ENCODE data around the gene TSPAN18.

TSPAN18 gene

DNA sequence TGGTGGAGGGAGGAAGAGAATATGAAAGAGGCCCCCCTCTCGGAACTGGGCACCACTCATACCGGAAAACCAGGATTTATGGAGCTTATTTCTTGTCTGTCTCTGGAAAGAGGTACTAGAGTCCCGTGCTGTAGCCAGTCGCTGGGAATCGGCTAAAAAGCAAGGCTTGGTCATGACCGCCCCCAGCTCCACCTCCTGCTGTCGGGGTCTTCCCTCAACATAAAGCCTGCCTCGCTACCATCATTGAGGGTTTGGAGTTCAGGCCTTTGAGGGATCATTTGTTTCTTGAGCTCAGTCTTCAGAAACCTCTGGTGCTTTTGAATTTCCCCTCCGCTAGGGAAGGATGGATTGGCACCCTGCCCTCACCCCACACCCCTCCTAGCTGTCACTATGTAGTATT is 97.1 kb downstream of the TSPAN18 start:
- no peak for DNase-seq (ENCODE audit: low spot score)

DNA sequence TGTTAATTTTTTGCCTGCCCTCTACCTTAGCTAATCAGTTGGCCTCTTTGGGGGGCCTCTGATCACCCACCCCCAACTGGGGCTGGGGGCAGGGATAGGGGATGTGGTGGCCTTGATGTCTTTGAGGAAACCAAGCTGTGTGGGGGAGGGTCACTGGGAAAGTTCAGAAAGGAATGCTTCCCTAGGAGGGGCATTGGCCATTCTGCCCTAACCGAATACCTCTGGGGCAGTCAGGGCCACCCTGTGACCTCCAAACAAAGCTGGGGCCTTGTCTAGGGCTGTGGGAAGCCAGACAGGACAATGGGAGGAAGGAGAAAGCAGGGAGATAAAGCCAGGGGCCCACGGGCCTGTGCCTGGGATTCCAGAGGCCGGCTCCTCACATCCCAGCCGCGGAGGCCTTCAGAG is 97.5 kb downstream of the TSPAN18 start:
- no peak for DNase-seq (ENCODE audit: low spot score)

GRCh38 chr11:44825058-44825785 is 98.5 kb downstream of the TSPAN18 start:
- no peak for DNase-seq (ENCODE audit: low spot score)

DNA sequence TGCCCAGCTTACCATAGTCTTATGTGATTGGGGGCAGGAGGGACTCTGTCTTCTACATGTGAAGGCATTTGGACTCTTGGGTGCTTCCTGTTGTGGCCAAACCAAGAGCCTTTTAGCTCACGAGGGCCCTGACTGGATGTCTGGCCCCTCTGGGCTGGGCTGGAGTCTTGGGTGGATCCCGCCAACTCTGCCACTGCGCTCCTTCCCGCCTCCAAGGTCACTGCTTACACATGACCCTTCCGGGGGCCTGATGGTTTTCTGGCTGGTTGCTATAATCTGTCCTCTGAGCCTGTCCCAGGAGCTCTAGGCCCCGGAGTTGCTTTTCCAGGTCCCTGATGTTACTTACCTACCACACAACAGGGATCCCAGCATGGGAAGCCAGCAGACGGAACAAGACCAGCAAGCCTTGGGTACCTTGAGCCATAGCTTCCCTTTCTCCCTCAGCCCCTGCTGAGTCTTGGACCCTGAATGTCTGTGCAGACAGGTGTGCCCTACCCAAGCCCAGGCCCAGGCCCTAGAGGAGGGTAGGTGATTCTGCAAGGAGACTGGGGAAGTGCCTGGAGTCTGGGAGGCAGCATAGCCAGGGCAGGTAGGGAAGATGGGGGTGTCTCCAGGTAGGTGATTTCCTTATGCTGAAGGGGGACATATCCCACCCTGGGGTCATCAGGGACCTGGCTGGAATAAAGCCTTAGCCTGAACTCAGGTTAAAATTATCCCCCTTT is 100.3 kb downstream of the TSPAN18 start:
- no peak for DNase-seq (ENCODE audit: low spot score)

- DNase-seq (ENCODE audit: low spot score), result no peak
Measured at GRCh38 chr11:44828296-44828695, 101.5 kb downstream of the TSPAN18 start.

DNA sequence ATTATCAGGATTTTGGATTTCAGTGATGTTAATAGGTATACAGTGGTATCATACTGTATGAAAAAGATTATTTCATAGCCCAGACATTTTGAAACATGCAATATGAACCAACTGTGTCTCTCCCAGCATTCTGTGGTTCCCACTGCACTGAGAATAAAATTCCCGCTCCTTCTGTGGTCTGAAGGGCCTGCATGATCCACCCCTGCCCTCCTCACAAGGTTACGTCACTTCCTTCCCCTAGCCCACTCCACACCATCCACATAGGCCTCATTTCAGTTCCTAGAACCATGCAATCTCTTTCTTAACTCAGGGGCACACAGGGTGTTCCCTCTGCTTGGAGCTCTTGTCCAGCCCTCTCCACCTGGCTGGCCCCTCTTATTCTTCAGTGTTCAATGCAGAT is 103.1 kb downstream of the TSPAN18 start:
- DNase-seq (ENCODE audit: low spot score), result no peak

GRCh38 chr11:44831605-44832394 is 105.0 kb downstream of the TSPAN18 start:
- DNase-seq (ENCODE audit: low spot score), result no peak

- no peak for DNase-seq (ENCODE audit: low spot score)
Measured at GRCh38 chr11:44832452-44832851, 105.7 kb downstream of the TSPAN18 start.

GRCh38 chr11:44833221-44833876 is 106.6 kb downstream of the TSPAN18 start:
- DNase-seq (ENCODE audit: low spot score), result no peak

GRCh38 chr11:44833877-44834452 is 107.2 kb downstream of the TSPAN18 start:
- DNase-seq (ENCODE audit: low spot score), result no peak

GRCh38 chr11:44834846-44835245 is 108.1 kb downstream of the TSPAN18 start:
- no peak for DNase-seq (ENCODE audit: low spot score)

DNA sequence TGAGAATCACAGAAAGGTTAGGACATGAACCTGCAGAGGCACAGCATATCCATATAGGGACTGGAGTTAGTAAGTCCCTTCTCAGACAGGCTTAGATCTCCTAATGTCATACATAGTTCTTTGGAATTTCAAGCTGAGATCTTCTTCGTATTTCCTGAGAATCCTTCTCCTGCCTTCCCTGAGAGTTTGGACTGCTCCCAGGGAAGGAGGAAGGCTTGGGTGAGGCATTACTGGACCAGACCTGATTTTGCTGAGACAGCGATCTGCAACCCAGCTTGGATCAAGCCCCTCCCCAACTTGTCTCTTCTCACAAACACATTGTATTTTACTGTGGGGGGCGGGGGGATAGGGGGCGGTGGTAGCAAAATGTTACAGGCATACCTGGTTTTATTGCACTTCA is 108.5 kb downstream of the TSPAN18 start:
- no peak for DNase-seq (ENCODE audit: low spot score)

DNA sequence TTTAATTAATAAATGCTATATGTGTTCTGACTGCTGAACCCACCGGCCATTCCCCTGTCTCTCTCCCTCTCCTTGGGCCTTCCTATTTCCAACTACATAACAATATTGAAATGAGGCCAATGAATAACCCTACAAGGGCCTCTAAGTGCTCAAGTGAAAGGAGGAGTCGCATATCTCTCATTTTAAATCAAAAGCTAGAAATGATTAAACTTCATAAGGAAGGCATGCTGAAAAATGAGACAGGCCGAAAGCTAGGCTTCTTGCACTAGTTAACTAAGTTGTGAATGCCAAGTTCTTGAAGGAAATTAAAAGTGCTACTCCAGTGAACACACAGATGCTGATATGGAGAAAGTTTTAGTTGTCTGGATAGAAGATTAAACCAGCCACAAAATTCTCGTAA is 109.2 kb downstream of the TSPAN18 start:
- no peak for DNase-seq (ENCODE audit: low spot score)

- DNase-seq (ENCODE audit: low spot score), result no peak
Measured at GRCh38 chr11:44837661-44838060, 110.9 kb downstream of the TSPAN18 start.

GRCh38 chr11:44839458-44840084 is 112.8 kb downstream of the TSPAN18 start:
- DNase-seq (ENCODE audit: low spot score), result no peak

GRCh38 chr11:44840085-44840478 is 113.3 kb downstream of the TSPAN18 start:
- no peak for DNase-seq (ENCODE audit: low spot score)

DNA sequence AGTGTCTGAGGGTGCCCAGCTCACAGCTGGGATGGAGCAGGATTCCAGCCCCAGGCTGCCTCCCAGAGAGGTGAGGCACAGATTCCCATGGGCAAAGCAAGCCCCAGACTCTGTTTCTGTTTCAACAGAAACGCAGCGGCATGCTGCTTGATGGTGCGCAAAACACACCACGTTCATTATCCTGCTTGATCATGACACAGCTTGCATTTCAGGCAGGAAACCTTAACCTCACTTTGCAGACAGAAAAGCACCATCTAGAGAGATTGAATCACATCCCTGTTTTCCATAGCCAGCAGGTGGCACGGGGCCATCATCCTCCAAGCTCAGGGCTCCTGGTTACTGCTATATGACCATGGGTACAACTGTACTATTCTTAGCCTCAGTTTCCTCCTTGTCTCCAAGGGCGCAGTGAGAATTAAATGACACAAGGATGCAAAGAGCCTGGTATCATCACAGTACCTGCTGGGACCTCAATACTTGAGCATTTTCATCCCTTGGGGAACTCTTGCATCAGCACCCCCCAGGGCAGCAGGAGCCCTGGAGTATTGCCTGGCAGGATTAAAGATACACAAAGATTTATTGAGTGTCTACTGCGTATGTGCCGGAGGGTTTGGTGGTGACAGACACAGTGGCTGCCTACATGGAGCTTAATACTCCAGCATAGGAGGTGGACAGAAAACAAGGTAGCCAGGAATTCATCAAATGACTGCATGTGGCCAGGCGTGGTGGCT is 113.9 kb downstream of the TSPAN18 start:
- no peak for DNase-seq (ENCODE audit: low spot score)

- DNase-seq (ENCODE audit: low spot score), result no peak
Measured at GRCh38 chr11:44842220-44842619, 115.5 kb downstream of the TSPAN18 start.

GRCh38 chr11:44846852-44847251 is 120.1 kb downstream of the TSPAN18 start:
- no peak for DNase-seq (ENCODE audit: low spot score)

DNA sequence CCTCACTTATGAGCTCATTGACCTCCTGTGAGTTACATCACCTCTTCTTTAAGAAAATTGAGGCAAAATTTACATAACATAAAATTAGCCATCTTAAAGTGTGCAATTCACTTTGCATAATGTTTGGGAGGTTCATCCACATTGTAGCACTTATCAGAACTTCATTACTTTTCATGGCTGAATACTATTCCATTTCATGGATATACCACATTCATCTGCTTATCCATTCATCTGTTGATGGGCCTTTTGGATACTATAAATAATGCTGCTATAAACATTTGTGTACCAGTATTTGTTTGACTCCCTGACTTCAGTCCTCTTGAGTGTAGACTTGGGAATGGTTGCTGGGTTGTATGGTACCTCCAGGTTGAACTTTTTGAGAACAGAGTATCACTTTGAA is 120.6 kb downstream of the TSPAN18 start:
- DNase-seq (ENCODE audit: low spot score), result no peak
